Neutrophil (primary cell): Measurements from ENCODE around the gene ICAM2.
"Not testable (repeated sequence)": the region's sequence is repeated elsewhere in the genome, so short reads cannot be mapped to it uniquely, and the experiment has no call there.

ENCODE experiments used
- H3K27ac ChIP-seq: fragments of 200-600 bp; sonication (generic); 2 replicates; pipeline ENCODE4 v1.5.1; 2016; ENCODE audit warnings: mild to moderate bottlenecking, moderate library complexity
- H3K27me3 ChIP-seq: fragments of 200-600 bp; sonication (generic); 2 replicates; pipeline ENCODE4 v1.6.0; 2016; ENCODE audit warnings: mild to moderate bottlenecking
- H3K36me3 ChIP-seq: fragments of 200-600 bp; sonication (generic); 2 replicates; pipeline ENCODE4 v1.5.1; 2017
- H3K4me1 ChIP-seq, 2 experiments: fragments of 200-600 bp in 1 of 2; sonication (generic) in 1 of 2; 1 replicate in 1 of 2; 2 replicates in 1 of 2; pipeline versions ENCODE4 v1.5.1 to v1.6.1; 2013 to 2016; ENCODE audit warnings: low read depth in 1 of 2, low read length in 1 of 2, mild to moderate bottlenecking in 1 of 2, moderate library complexity in 1 of 2; ENCODE audit not compliant: control insufficient read depth in 1 of 2, insufficient read depth in 1 of 2
- H3K4me3 ChIP-seq, 2 experiments: fragments of 200-600 bp in 1 of 2; sonication (generic) in 1 of 2; 1 replicate in 1 of 2; 2 replicates in 1 of 2; pipeline ENCODE4 v1.5.1; 2013 to 2016; ENCODE audit warnings: low read depth in 1 of 2, low read length in 1 of 2, mild to moderate bottlenecking in 1 of 2, moderate library complexity in 1 of 2
- H3K9me3 ChIP-seq: fragments of 200-600 bp; sonication (generic); 2 replicates; pipeline ENCODE4 v1.5.1; 2016
- TF ChIP-seq, protein P1 (sequence below): fragments of 200-600 bp; sonication (generic); IDR thresholded peaks from 2 replicates; pipeline ENCODE4 v1.5.1; 2016; ENCODE audit warnings: antibody characterized with exemption

ICAM2 gene

GRCh38 chr17:63986821-63987220, 33.6 kb downstream of the ICAM2 start:
- Histone ChIP-seq H3K4me1 (peaks cover 3 to 4% of the 10 kb centered on the region in 2 experiments), H3K27me3 (no peaks in the 10 kb centered on the region), H3K27ac (no peak overlapping the region), H3K9me3 (no peaks in the 10 kb centered on the region), H3K36me3 (no peaks in the 10 kb centered on the region), H3K4me3 (no peak overlapping the region)
- TF ChIP-seq, protein P1, sequence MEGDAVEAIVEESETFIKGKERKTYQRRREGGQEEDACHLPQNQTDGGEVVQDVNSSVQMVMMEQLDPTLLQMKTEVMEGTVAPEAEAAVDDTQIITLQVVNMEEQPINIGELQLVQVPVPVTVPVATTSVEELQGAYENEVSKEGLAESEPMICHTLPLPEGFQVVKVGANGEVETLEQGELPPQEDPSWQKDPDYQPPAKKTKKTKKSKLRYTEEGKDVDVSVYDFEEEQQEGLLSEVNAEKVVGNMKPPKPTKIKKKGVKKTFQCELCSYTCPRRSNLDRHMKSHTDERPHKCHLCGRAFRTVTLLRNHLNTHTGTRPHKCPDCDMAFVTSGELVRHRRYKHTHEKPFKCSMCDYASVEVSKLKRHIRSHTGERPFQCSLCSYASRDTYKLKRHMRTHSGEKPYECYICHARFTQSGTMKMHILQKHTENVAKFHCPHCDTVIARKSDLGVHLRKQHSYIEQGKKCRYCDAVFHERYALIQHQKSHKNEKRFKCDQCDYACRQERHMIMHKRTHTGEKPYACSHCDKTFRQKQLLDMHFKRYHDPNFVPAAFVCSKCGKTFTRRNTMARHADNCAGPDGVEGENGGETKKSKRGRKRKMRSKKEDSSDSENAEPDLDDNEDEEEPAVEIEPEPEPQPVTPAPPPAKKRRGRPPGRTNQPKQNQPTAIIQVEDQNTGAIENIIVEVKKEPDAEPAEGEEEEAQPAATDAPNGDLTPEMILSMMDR = no peak

DNA sequence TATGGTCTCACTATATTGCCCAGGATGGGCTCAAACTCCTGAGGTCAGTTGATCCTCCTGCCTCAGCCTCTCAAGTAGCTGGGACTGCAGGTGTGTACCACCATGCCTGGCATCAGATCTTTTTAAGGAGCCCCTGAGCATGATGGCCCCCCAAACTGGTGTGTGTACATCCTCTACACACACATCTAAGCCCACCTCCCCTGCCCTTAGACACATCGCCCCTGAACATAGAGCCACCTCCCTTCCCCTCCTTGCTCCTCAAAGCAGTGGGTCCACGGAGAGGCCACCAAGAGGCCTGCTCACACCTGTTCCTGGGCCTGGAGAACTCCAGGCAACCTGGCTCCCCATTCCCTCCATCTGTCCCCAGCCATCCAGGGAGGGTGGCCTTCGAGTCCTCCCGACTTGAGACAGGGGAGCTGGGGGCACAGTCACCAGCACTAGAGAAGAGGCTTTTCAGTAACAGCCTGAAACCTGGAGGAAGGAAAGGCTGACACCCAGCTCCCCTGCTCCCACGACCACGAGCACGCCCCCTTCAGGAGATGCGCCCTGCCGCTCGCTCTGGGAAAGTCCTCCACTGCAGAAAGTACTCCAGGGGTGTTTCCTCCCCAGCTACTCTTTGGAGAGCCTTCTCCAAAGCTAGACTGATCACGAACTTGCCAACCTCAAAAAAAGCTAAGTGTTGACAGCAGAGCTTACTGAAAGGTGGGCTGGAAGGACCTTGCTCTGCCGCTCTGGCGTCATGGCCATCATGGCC, 34.9 kb downstream of the ICAM2 start:
- H3K4me3 ChIP-seq = no peak overlapping the region
- TF ChIP-seq, protein P1 = no peak
- peaks cover under 1 to 2% of the 10 kb centered on the region in 2 experiments for H3K4me1 ChIP-seq
- no peak overlapping the region for H3K27ac ChIP-seq
- H3K27me3 ChIP-seq = no peaks in the 10 kb centered on the region
- no peaks in the 10 kb centered on the region for H3K9me3 ChIP-seq
- H3K36me3 ChIP-seq = no peaks in the 10 kb centered on the region

- TF ChIP-seq, protein P1 = no peak
These were observed 35.6 kb downstream of the ICAM2 start for GRCh38 chr17:63984651-63985386.

GRCh38 chr17:63984236-63984635, 36.2 kb downstream of the ICAM2 start:
- H3K27ac ChIP-seq = no peak overlapping the region
- H3K27me3 ChIP-seq = no peaks in the 10 kb centered on the region
- H3K36me3 ChIP-seq = no peaks in the 10 kb centered on the region
- no peak overlapping the region for H3K4me3 ChIP-seq
- H3K9me3 ChIP-seq = no peaks in the 10 kb centered on the region
- TF ChIP-seq, protein P1 = no peak
- no peaks in the 10 kb centered on the region for H3K4me1 ChIP-seq

More at GRCh38 chr17:63984651-63985386, 35.6 kb downstream of the ICAM2 start:
- no peak overlapping the region for H3K4me3 ChIP-seq
- H3K36me3 ChIP-seq = no peaks in the 10 kb centered on the region
- H3K27me3 ChIP-seq = no peaks in the 10 kb centered on the region
- no peak overlapping the region for H3K27ac ChIP-seq
- no peaks in the 10 kb centered on the region for H3K9me3 ChIP-seq
- H3K4me1 ChIP-seq = no peaks in the 10 kb centered on the region

GRCh38 chr17:63983320-63983719, 37.1 kb downstream of the ICAM2 start:
- no peak overlapping the region for H3K4me3 ChIP-seq
- H3K27ac ChIP-seq = no peak overlapping the region
- no peaks in the 10 kb centered on the region for H3K9me3 ChIP-seq
- no peaks in the 10 kb centered on the region for H3K36me3 ChIP-seq
- no peaks in the 10 kb centered on the region for H3K27me3 ChIP-seq
- TF ChIP-seq, protein P1 = no peak
- no peaks in the 10 kb centered on the region for H3K4me1 ChIP-seq

DNA sequence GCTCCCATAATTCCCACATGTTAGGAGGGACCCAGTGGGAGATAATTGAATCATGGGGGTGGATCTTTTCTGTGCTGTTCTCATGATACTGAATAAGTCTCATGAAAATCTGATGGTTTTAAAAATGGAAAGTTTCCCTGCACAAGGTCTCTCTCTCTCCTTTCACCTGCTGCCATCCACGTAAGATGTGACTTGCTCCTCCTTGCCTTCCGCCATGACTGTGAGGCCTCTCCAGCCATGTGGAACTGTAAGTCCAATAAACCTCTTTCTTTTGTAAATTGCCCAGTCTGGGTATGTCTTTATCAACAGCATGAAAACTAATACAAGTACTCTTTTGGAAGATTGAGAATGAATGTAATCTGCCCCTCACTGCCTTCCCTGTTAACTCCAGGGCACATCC, 37.8 kb downstream of the ICAM2 start:
- not testable (repeated sequence) for H3K36me3 ChIP-seq, H3K4me1 ChIP-seq, H3K27ac ChIP-seq

More for the DNA sequence above, 37.8 kb downstream of the ICAM2 start:
- not testable (repeated sequence) for H3K9me3 ChIP-seq, H3K4me3 ChIP-seq, H3K27me3 ChIP-seq
